HG03175 (cell line): Measurements from ENCODE around the gene THADA.
A peak's percentile ranks its signal among the peaks of the same experiment; 100 is the strongest.

ENCODE experiments used
- ATAC-seq: cut with Tn5 transposase; IDR thresholded peaks from one replicate; pipeline ENCODE4 v1.9.1; 2021; ENCODE audit warnings: mild to moderate bottlenecking, moderate library complexity; ENCODE audit not compliant: unreplicated experiment

THADA gene

GRCh38 chr2:43469713-43470112, 126.1 kb downstream of the THADA start:
- no peak for ATAC-seq

- no peak for ATAC-seq
Measured at GRCh38 chr2:43469094-43469493, 126.7 kb downstream of the THADA start.

GRCh38 chr2:43467891-43468290, 127.9 kb downstream of the THADA start:
- no peak for ATAC-seq

GRCh38 chr2:43465234-43465633, 130.6 kb downstream of the THADA start:
- no peak for ATAC-seq

- ATAC-seq = no peak
Measured at GRCh38 chr2:43464590-43464989, 131.2 kb downstream of the THADA start.

- ATAC-seq = no peak
Measured at GRCh38 chr2:43462866-43463641, 132.8 kb downstream of the THADA start.

GRCh38 chr2:43461453-43462073, 134.3 kb downstream of the THADA start:
- ATAC-seq = peak; percentile 89

- ATAC-seq = no peak
Measured at GRCh38 chr2:43460611-43461365, 135.1 kb downstream of the THADA start.

GRCh38 chr2:43460174-43460546, 135.7 kb downstream of the THADA start:
- no peak for ATAC-seq

GRCh38 chr2:43459446-43460173, 136.2 kb downstream of the THADA start:
- ATAC-seq = no peak

- ATAC-seq = no peak
Measured at GRCh38 chr2:43458014-43458628, 137.7 kb downstream of the THADA start.

GRCh38 chr2:43455731-43456642, 139.9 kb downstream of the THADA start:
- ATAC-seq = no peak

- no peak for ATAC-seq
Measured at GRCh38 chr2:43455296-43455695, 140.5 kb downstream of the THADA start.

GRCh38 chr2:43454791-43455190, 141.0 kb downstream of the THADA start:
- no peak for ATAC-seq

- no peak for ATAC-seq
Measured at GRCh38 chr2:43453179-43454170, 142.4 kb downstream of the THADA start.

- ATAC-seq = no peak
Measured at GRCh38 chr2:43452318-43452731, 143.5 kb downstream of the THADA start.

GRCh38 chr2:43450617-43451016, 145.2 kb downstream of the THADA start:
- ATAC-seq = no peak

- ATAC-seq = no peak
Measured at GRCh38 chr2:43448822-43449110, 147.1 kb downstream of the THADA start.
